ENCODE data around the gene SCGN.

Gene SCGN

DNA sequence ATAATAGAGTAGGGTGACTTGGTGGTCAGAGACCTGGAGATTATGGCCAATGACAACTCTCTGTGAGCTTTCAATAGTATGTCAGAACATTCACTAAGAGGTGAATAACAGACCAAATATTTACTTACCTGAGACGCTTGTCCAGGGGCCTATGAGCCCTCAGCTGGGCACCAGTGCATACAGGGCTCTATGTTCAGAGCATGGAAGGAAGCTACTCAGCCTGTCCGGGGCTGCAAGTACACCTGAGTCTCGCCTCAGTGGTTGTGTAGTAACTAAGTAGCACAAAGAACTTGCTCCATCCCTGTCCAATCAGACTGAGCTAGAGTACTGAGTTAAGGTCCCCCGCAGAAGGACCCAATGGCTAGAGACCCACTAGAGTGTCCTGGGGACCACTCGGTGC lies 11.6 kb upstream of the SCGN start:
- no peaks in the 10 kb centered on the region for H3K36me3 ChIP-seq (ENCODE audit: control insufficient read depth in 2 of 2, insufficient read depth in 2 of 2, low read length in 2 of 2)
- H3K9ac ChIP-seq (ENCODE audit: low read length in 2 of 2) = no peak overlapping the region
- no peak overlapping the region for H3K27ac ChIP-seq (ENCODE audit: low read length)
- H3K9me3 ChIP-seq (ENCODE audit: control insufficient read depth in 2 of 2, low read length in 2 of 2) = peaks cover 6% of the 10 kb centered on the region in 2 donors
- no peaks in the 10 kb centered on the region for H3K4me1 ChIP-seq (ENCODE audit: control insufficient read depth, insufficient read depth, low read length)
- H3K27me3 ChIP-seq (ENCODE audit: control insufficient read depth in 1 of 2, insufficient read depth in 2 of 2, low read length in 2 of 2) = peaks cover 4 to 5% of the 10 kb centered on the region in 2 donors
- no peak overlapping the region for H3K4me3 ChIP-seq (ENCODE audit: low read length in 2 of 2)

- H3K27ac ChIP-seq (ENCODE audit: low read length) = no peak overlapping the region
- peaks cover 6% of the 10 kb centered on the region in 2 donors for H3K9me3 ChIP-seq (ENCODE audit: control insufficient read depth in 2 of 2, low read length in 2 of 2)
- H3K27me3 ChIP-seq (ENCODE audit: control insufficient read depth in 1 of 2, insufficient read depth in 2 of 2, low read length in 2 of 2) = peaks cover 4 to 5% of the 10 kb centered on the region in 2 donors
- no peak overlapping the region for H3K4me3 ChIP-seq (ENCODE audit: low read length in 2 of 2)
- H3K36me3 ChIP-seq (ENCODE audit: control insufficient read depth in 2 of 2, insufficient read depth in 2 of 2, low read length in 2 of 2) = no peaks in the 10 kb centered on the region
- no peaks in the 10 kb centered on the region for H3K4me1 ChIP-seq (ENCODE audit: control insufficient read depth, insufficient read depth, low read length)
- no peak overlapping the region for H3K9ac ChIP-seq (ENCODE audit: low read length in 2 of 2)
Observed at GRCh38 chr6:25640891-25641290, 11.1 kb upstream of the SCGN start.

DNA sequence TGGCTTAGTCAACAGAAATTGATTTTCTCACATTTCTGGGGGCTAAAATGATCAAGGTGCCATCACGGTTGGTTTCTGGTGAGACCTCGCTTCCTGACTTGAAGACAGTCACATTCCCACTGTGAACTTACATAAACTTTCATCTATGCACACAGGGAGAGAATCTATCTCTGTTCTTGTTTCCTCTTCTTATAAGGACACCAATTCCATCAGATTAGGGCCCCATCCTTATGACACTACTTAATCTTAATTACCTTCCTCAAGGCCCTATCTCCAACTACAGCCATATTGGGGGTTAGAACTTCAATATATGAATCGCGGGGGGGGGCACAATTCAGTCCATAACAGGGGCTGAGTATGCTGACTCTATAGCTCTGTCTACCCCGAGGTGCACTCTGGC lies 10.6 kb upstream of the SCGN start:
- H3K27ac ChIP-seq (ENCODE audit: low read length) = no peak overlapping the region
- peaks cover 4 to 5% of the 10 kb centered on the region in 2 donors for H3K27me3 ChIP-seq (ENCODE audit: control insufficient read depth in 1 of 2, insufficient read depth in 2 of 2, low read length in 2 of 2)
- no peaks in the 10 kb centered on the region for H3K36me3 ChIP-seq (ENCODE audit: control insufficient read depth in 2 of 2, insufficient read depth in 2 of 2, low read length in 2 of 2)
- no peaks in the 10 kb centered on the region for H3K4me1 ChIP-seq (ENCODE audit: control insufficient read depth, insufficient read depth, low read length)
- peaks cover 6% of the 10 kb centered on the region in 2 donors for H3K9me3 ChIP-seq (ENCODE audit: control insufficient read depth in 2 of 2, low read length in 2 of 2)
- no peak overlapping the region for H3K9ac ChIP-seq (ENCODE audit: low read length in 2 of 2)
- H3K4me3 ChIP-seq (ENCODE audit: low read length in 2 of 2) = no peak overlapping the region

- no peak overlapping the region for H3K27ac ChIP-seq (ENCODE audit: low read length)
- peaks cover 6% of the 10 kb centered on the region in 2 donors for H3K9me3 ChIP-seq (ENCODE audit: control insufficient read depth in 2 of 2, low read length in 2 of 2)
- no peaks in the 10 kb centered on the region for H3K36me3 ChIP-seq (ENCODE audit: control insufficient read depth in 2 of 2, insufficient read depth in 2 of 2, low read length in 2 of 2)
- peaks cover 4 to 5% of the 10 kb centered on the region in 2 donors for H3K27me3 ChIP-seq (ENCODE audit: control insufficient read depth in 1 of 2, insufficient read depth in 2 of 2, low read length in 2 of 2)
- H3K9ac ChIP-seq (ENCODE audit: low read length in 2 of 2) = no peak overlapping the region
- no peaks in the 10 kb centered on the region for H3K4me1 ChIP-seq (ENCODE audit: control insufficient read depth, insufficient read depth, low read length)
- H3K4me3 ChIP-seq (ENCODE audit: low read length in 2 of 2) = no peak overlapping the region
Observed at GRCh38 chr6:25641940-25642666, 9.9 kb upstream of the SCGN start.

GRCh38 chr6:25642667-25643328 lies 9.2 kb upstream of the SCGN start:
- no peak overlapping the region for H3K9ac ChIP-seq (ENCODE audit: low read length in 2 of 2)
- peaks cover 6% of the 10 kb centered on the region in 2 donors for H3K9me3 ChIP-seq (ENCODE audit: control insufficient read depth in 2 of 2, low read length in 2 of 2)
- no peak overlapping the region for H3K4me3 ChIP-seq (ENCODE audit: low read length in 2 of 2)
- H3K27ac ChIP-seq (ENCODE audit: low read length) = no peak overlapping the region
- peaks cover 4 to 5% of the 10 kb centered on the region in 2 donors for H3K27me3 ChIP-seq (ENCODE audit: control insufficient read depth in 1 of 2, insufficient read depth in 2 of 2, low read length in 2 of 2)
- H3K36me3 ChIP-seq (ENCODE audit: control insufficient read depth in 2 of 2, insufficient read depth in 2 of 2, low read length in 2 of 2) = no peaks in the 10 kb centered on the region
- H3K4me1 ChIP-seq (ENCODE audit: control insufficient read depth, insufficient read depth, low read length) = no peaks in the 10 kb centered on the region

- H3K27me3 ChIP-seq (ENCODE audit: control insufficient read depth in 1 of 2, insufficient read depth in 2 of 2, low read length in 2 of 2) = peaks cover 2 to 4% of the 10 kb centered on the region in 2 donors
- no peaks in the 10 kb centered on the region for H3K36me3 ChIP-seq (ENCODE audit: control insufficient read depth in 2 of 2, insufficient read depth in 2 of 2, low read length in 2 of 2)
- peaks cover 4 to 6% of the 10 kb centered on the region in 2 donors for H3K9me3 ChIP-seq (ENCODE audit: control insufficient read depth in 2 of 2, low read length in 2 of 2)
- no peak overlapping the region for H3K27ac ChIP-seq (ENCODE audit: low read length)
- H3K9ac ChIP-seq (ENCODE audit: low read length in 2 of 2) = no peak overlapping the region
- no peak overlapping the region for H3K4me3 ChIP-seq (ENCODE audit: low read length in 2 of 2)
- no peaks in the 10 kb centered on the region for H3K4me1 ChIP-seq (ENCODE audit: control insufficient read depth, insufficient read depth, low read length)
Observed at GRCh38 chr6:25645916-25646315, 6.1 kb upstream of the SCGN start.

DNA sequence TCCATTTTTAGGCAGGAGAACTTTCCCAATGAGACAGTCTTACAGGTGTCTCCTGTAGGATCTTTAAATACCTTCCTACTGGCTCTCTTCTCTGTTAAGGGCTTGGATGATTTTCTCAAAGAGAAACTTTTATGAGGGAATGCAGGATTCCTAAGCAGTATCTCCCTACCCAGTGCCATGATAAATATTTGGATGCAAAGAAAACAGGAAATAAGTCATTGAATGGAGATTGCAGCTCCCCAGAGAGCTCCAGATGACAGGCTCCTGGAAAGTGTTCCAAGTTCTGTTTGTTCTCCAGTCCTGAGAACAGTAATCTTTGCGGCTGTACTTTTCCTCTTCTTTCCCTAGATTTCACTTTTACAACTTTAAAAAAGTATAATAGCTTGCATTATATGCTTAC lies 2.4 kb upstream of the SCGN start:
- Histone ChIP-seq H3K9me3 (ENCODE audit: control insufficient read depth in 2 of 2, low read length in 2 of 2) (no peaks in the 10 kb centered on the region), H3K9ac (ENCODE audit: low read length in 2 of 2) (no peak overlapping the region), H3K27ac (ENCODE audit: low read length) (no peak overlapping the region), H3K4me1 (ENCODE audit: control insufficient read depth, insufficient read depth, low read length) (no peaks in the 10 kb centered on the region), H3K4me3 (ENCODE audit: low read length in 2 of 2) (no peak overlapping the region), H3K27me3 (ENCODE audit: control insufficient read depth in 1 of 2, insufficient read depth in 2 of 2, low read length in 2 of 2) (peaks cover 7 to 13% of the 10 kb centered on the region in 2 donors), H3K36me3 (ENCODE audit: control insufficient read depth in 2 of 2, insufficient read depth in 2 of 2, low read length in 2 of 2) (no peaks in the 10 kb centered on the region)

GRCh38 chr6:25655723-25656122 lies 3.7 kb downstream of the SCGN start:
- H3K9me3 ChIP-seq (ENCODE audit: control insufficient read depth in 2 of 2, low read length in 2 of 2) = no peaks in the 10 kb centered on the region
- no peak overlapping the region for H3K27ac ChIP-seq (ENCODE audit: low read length)
- H3K36me3 ChIP-seq (ENCODE audit: control insufficient read depth in 2 of 2, insufficient read depth in 2 of 2, low read length in 2 of 2) = no peaks in the 10 kb centered on the region
- H3K4me3 ChIP-seq (ENCODE audit: low read length in 2 of 2) = no peak overlapping the region
- peaks cover 13 to 16% of the 10 kb centered on the region in 2 donors for H3K27me3 ChIP-seq (ENCODE audit: control insufficient read depth in 1 of 2, insufficient read depth in 2 of 2, low read length in 2 of 2)
- H3K4me1 ChIP-seq (ENCODE audit: control insufficient read depth, insufficient read depth, low read length) = no peaks in the 10 kb centered on the region
- H3K9ac ChIP-seq (ENCODE audit: low read length in 2 of 2) = no peak overlapping the region

DNA sequence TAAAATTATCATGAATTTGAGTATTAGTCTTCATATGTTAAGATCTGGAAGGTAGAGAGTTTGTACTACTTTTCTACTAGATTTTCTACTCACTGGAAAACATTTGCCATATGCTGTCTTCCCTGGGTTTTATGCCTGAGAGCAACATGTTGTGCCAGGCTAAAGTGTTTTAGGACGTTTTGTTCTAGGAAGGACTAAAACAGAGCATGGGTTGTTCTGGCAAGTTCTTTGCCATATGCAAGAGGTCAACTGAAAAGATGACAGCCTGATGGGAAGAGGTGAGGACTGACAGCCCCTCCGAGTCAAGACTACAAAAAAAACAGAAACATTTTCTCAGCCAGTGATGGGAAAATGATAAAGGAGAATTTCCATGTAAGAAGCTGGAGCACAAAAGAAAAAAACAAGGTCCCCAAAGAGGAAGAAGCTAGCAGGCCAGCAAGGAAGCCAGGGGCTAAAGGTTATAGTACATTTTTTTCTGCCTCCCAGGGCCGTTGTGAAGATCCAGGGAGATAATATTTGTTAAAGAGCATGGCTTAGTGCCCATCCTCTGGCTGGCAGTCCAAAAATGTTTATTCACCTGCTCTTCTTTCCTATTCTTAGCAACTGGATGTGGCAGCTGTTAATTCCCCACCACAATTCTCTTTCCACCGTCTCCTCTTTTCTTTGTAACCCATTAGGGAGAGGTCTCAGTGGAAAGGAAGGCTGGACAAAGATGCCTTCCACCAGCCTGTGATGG lies 7.8 kb downstream of the SCGN start:
- H3K4me1 ChIP-seq (ENCODE audit: control insufficient read depth, insufficient read depth, low read length) = no peaks in the 10 kb centered on the region
- no peaks in the 10 kb centered on the region for H3K36me3 ChIP-seq (ENCODE audit: control insufficient read depth in 2 of 2, insufficient read depth in 2 of 2, low read length in 2 of 2)
- no peak overlapping the region for H3K27ac ChIP-seq (ENCODE audit: low read length)
- no peak overlapping the region for H3K4me3 ChIP-seq (ENCODE audit: low read length in 2 of 2)
- H3K9ac ChIP-seq (ENCODE audit: low read length in 2 of 2) = no peak overlapping the region
- H3K9me3 ChIP-seq (ENCODE audit: control insufficient read depth in 2 of 2, low read length in 2 of 2) = no peaks in the 10 kb centered on the region
- peaks cover 2 to 5% of the 10 kb centered on the region in 2 donors for H3K27me3 ChIP-seq (ENCODE audit: control insufficient read depth in 1 of 2, insufficient read depth in 2 of 2, low read length in 2 of 2)

- Histone ChIP-seq H3K27ac (ENCODE audit: low read length) (no peak overlapping the region), H3K9ac (ENCODE audit: low read length in 2 of 2) (no peak overlapping the region), H3K9me3 (ENCODE audit: control insufficient read depth in 2 of 2, low read length in 2 of 2) (no peaks in the 10 kb centered on the region)
Observed at GRCh38 chr6:25660512-25660911, 8.5 kb downstream of the SCGN start.

More at GRCh38 chr6:25660512-25660911, 8.5 kb downstream of the SCGN start:
- Histone ChIP-seq H3K4me3 (ENCODE audit: low read length in 2 of 2) (no peak overlapping the region), H3K4me1 (ENCODE audit: control insufficient read depth, insufficient read depth, low read length) (no peaks in the 10 kb centered on the region), H3K36me3 (ENCODE audit: control insufficient read depth in 2 of 2, insufficient read depth in 2 of 2, low read length in 2 of 2) (no peaks in the 10 kb centered on the region), H3K27me3 (ENCODE audit: control insufficient read depth in 1 of 2, insufficient read depth in 2 of 2, low read length in 2 of 2) (peaks cover 0 to 4% of the 10 kb centered on the region in 2 donors)

Measured in stomach smooth muscle (tissue), 2 donors.